HG02973 (cell line): ENCODE results near the gene U2AF1L4.
"Not testable (repeated sequence)": the region's sequence is repeated elsewhere in the genome, so short reads cannot be mapped to it uniquely, and the experiment has no call there.

ENCODE experiments used
- ATAC-seq: cut with Tn5 transposase; IDR thresholded peaks from one replicate; pipeline ENCODE4 v1.9.1; 2021; ENCODE audit warnings: moderate library complexity; ENCODE audit not compliant: unreplicated experiment

The U2AF1L4 gene

GRCh38 chr19:35727956-35728706 is 17.1 kb downstream of the U2AF1L4 start:
- ATAC-seq = no peak

GRCh38 chr19:35727053-35727955 is 17.9 kb downstream of the U2AF1L4 start:
- no peak for ATAC-seq

DNA sequence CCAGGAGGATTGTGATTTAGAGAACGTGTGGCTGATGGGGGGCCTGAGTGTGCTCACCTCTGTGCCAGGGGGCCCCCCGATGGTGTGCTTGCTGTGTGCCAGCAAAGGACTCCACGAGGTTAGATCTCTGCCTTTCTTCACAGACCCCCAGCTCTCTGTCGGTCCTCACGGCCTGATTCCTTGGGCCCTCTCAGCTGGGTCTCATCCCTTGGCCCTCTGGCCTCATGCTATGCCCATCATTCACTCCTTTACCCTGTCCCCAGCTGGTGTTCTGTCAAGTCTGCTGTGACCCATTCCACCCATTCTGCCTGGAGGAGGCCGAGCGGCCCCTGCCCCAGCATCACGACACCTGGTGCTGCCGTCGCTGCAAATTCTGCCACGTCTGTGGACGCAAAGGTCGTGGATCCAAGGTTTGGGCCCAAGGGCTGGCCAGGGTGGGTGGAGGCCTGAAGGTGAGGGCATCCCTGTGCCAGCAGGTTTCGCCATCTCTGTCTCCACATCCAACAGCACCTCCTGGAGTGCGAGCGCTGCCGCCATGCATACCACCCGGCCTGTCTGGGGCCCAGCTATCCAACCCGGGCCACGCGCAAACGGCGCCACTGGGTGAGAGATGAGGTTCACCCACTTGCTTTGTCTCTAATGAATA is 19.9 kb downstream of the U2AF1L4 start:
- no peak for ATAC-seq

- no peak for ATAC-seq
Observed at GRCh38 chr19:35724560-35724959, 20.7 kb downstream of the U2AF1L4 start.

- not testable (repeated sequence) for ATAC-seq
Observed at GRCh38 chr19:35724132-35724531, 21.1 kb downstream of the U2AF1L4 start.

DNA sequence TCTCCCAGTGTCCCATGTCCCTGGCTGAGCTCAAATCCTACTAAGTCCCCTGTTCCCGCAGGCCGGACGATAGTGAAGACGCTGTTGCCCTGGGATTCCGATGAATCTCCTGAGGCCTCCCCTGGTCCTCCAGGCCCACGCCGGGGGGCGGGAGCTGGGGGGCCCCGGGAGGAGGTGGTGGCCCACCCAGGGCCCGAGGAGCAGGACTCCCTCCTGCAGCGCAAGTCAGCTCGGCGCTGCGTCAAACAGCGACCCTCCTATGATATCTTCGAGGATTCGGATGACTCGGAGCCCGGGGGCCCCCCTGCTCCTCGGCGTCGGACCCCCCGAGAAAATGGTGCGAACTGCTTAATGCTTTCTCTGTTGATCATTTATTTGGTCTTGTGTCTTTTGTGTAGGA is 21.5 kb downstream of the U2AF1L4 start:
- ATAC-seq = no peak

GRCh38 chr19:35722897-35723296 is 22.3 kb downstream of the U2AF1L4 start:
- no peak for ATAC-seq

GRCh38 chr19:35722461-35722860 is 22.8 kb downstream of the U2AF1L4 start:
- no peak for ATAC-seq

- ATAC-seq = no peak
Observed at GRCh38 chr19:35721374-35721773, 23.8 kb downstream of the U2AF1L4 start.

- ATAC-seq = no peak
Observed at GRCh38 chr19:35720648-35721047, 24.6 kb downstream of the U2AF1L4 start.

DNA sequence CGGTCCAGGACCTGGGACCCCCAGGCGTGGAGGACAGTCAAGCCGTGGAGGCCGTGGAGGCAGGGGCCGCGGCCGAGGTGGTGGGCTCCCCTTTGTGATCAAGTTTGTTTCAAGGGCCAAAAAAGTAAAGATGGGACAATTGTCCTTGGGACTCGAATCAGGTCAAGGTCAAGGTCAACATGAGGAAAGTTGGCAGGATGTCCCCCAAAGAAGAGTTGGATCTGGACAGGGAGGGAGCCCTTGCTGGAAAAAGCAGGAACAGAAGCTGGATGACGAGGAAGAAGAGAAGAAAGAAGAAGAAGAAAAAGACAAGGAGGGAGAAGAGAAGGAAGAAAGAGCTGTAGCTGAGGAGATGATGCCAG is 25.1 kb downstream of the U2AF1L4 start:
- no peak for ATAC-seq

- ATAC-seq = no peak
Observed at GRCh38 chr19:35719402-35720162, 25.6 kb downstream of the U2AF1L4 start.

GRCh38 chr19:35718345-35719041 is 26.7 kb downstream of the U2AF1L4 start:
- no peak for ATAC-seq

GRCh38 chr19:35717665-35718344 is 27.4 kb downstream of the U2AF1L4 start, which contains the start of gene KMT2B:
Gene KMT2B (plus strand): TSS chr19:35718003. CDS start chr19:35718019, 16 bp downstream.
- ATAC-seq = no peak

DNA sequence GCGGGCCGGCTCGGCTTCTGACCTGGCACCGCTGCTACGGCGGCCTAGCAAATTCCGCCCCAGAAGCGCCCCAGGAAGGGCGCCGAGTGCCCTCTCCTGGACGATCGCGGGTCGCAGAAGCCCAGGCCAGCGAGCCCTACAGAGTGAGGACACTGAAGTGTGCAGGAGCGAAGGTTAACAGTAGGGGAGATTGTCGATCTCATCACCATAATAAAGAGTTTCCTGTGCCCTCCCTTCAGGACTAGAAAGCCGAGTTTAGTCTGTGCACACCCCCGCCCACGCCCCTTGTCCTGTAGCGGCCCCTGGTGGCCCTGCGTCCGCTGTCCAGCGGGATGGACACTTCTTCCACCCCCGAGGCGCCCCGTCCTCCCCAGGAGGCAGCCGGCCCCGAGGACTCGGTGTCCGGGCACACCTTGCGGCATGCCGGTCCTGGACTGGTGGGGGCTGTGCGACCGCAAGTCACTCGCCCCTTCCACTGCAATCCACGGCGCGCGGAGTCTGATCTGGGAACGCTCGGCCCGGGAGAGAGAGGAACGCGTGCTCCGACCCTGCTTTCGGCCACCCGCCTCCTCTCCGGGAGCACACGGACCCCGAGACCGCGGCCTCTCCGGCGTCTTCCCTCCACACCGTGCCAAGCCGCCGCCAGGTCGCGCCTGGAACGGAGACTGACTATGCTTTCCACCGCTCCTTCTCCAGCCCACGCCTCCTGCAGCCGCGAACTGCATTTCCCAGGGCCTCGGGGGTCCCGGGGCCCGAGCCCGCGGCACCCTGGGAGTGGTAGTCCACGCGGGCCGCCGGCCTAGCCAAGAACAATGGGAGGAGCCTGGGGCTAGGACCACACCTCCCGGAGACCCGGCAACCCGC is 28.2 kb downstream of the U2AF1L4 start:
- peak; percentile 51 for ATAC-seq

- no peak for ATAC-seq
Observed at GRCh38 chr19:35715981-35716800, 29.0 kb downstream of the U2AF1L4 start.

DNA sequence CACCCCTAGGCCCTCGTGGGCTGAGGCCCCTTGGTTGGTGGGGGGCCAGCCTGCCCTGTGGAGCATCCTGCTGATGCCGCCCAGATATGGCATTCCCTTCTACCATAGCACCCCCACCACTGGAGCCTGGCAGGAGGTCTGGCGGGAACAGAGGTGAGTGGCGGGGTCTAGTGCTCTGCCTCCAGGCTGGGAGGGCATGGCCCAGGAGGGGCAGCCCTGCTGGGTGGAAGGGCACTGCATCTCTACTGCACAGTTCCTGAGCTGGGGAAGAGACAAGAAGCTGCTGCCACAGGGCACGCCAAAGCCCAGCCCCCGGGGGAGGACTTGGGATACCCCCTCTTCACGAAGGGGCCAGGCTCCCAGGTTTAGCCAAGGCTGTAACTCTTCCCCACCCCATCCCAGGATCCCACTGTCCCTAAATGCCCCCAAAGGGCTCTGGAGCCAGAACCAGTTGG is 29.8 kb downstream of the U2AF1L4 start:
- no peak for ATAC-seq
